Left lung (tissue), 10 donors: ENCODE measurements around the gene SPATA18. TPM values are rescaled to one million over a fixed set of nuclear protein-coding genes. Genes with fewer than 3 reads are reported as not detected.
A peak's percentile ranks its signal among the peaks of the same experiment; 100 is the strongest.

Experiments
- ATAC-seq: fragments of 200-7000 bp; cut with Tn5 transposase; one replicate; pipeline ENCODE4 v1.9.1; 2020; ENCODE audit warnings: moderate library complexity
- DNase-seq, 4 donors: peaks; one replicate each; pipeline ENCODE4 v3.0.0-alpha.2; 2013 to 2020
- H3K27ac ChIP-seq, 2 donors: fragments of 200-600 bp; sonication (generic) in 1 of 2; one replicate each; pipeline versions ENCODE4 v1.5.0 to v1.8.0; 2020 to 2021
- H3K27me3 ChIP-seq, 2 donors: fragments of 200-600 bp; sonication (generic) in 1 of 2; one replicate each; pipeline versions ENCODE4 v1.5.0 to v1.8.0; 2020 to 2021
- H3K36me3 ChIP-seq, 2 donors: fragments of 200-600 bp; sonication (generic) in 1 of 2; one replicate each; pipeline versions ENCODE4 v1.5.0 to v1.8.0; 2020 to 2021
- H3K4me1 ChIP-seq, 2 donors: fragments of 200-600 bp; one replicate each; pipeline ENCODE4 v1.8.0; 2021
- H3K4me3 ChIP-seq, 2 donors: fragments of 200-600 bp; sonication (generic) in 1 of 2; one replicate each; pipeline versions ENCODE4 v1.5.0 to v1.8.0; 2020 to 2021; ENCODE audit warnings: mild to moderate bottlenecking in 1 of 2
- H3K9me3 ChIP-seq, 2 donors: fragments of 200-600 bp; sonication (generic) in 1 of 2; one replicate each; pipeline versions ENCODE4 v1.5.0 to v1.8.0; 2020 to 2021
- intact Hi-C, 2 donors: fragments of 100-400 bp; cut with DNase I; formaldehyde crosslinking; loops; one replicate each; pipeline versions ENCODE4 v1.11.2 to v1.14.2; 2022
- polyA plus RNA-seq, 6 donors: library from polyadenylated mRNA; unstranded; fragments of 120-200 nt; gene quantifications; one replicate each; pipeline ENCODE4 v1.2.1, GENCODE V29; 2013; ENCODE audit not compliant: insufficient read length in 6 of 6
- total RNA-seq, 2 donors: library from RNA; stranded (reverse); fragmentation: NEBNext Ultra II Directional; extraction: Animal tissue kit (Norgen Biotek cat#: 25700); gene quantifications; one replicate each; pipeline ENCODE4 v1.2.1, GENCODE V29; 2021
- TF ChIP-seq, protein P1 (sequence below), 2 donors: fragments of 200-600 bp; sonication (generic) in 1 of 2; IDR thresholded peaks; one replicate each; pipeline versions ENCODE4 v1.5.0 to v1.8.0; 2021; ENCODE audit warnings: antibody characterized with exemption in 2 of 2
- donor health status: DM: no; HTN: yes; CAD: no.
- donor health status: DM: no; HTN: no; CAD: no.

Gene SPATA18
- total and polyA plus RNA-seq, 8 donors: 1.6 to 23.7 (median 9.3) TPM

DNA sequence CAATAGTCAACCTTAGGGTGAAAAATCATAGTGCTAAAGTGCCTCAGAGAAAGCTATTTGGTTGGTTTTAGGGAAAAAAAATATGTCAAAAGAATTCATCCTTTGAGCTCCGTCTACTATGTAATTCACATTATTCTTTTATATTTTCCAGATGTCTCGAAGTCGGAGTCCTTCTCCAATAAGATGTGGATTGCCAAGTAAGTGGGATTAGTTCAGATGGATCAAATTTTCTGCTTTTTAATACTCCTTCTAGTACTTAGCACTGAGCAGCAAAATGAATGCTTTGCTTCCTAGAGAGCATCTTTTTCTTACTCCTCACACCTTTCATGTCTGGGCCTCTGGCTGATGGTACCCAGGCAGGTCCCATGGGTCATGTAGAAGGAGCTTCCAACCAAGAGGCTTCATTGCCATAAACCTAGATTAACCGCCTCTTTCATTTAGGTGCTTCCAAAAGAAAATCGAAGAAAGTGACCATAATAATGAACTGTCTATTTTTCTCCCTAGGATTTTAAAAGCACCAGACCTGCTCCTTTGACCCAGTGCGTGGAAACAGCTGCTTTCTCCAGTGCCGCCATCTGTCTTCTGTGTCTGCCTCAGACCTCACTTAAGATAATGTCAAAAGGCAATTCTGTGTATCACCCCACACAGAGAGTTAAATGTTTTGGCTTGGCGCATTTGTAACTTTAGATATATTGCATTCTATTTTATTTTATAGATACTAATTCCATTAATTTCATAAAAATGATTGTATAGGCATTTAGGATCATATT is 43.5 kb downstream of the SPATA18 start:
- no peaks in the 10 kb centered on the region for H3K9me3 ChIP-seq

DNA sequence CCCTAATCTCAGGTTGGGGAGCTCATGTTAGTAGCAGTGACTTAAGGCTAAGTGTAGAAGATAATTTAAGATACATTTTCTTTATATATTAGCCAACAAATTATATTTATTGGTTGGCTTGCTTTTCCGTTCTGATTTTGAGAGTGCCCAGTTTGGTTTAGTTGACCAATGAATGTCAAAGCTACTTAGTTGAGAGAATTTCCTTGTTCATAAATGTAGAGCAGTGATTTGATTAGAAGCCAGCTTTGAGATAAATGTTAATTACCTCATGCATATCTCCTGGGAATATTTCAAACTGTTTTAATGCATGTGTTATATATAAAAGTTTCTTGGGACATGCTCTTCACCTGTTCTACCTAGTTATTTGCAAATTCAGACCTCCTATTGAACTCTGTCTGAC is 44.3 kb downstream of the SPATA18 start:
- no peak overlapping the region for H3K4me3 ChIP-seq
- DNase-seq (no peak), ATAC-seq (no peak)
- intact Hi-C loops: no loop called here
- H3K9me3 ChIP-seq: no peaks in the 10 kb centered on the region
- H3K4me1 ChIP-seq: no peaks in the 10 kb centered on the region
- no peak overlapping the region for H3K27ac ChIP-seq
- TF ChIP-seq, protein P1, sequence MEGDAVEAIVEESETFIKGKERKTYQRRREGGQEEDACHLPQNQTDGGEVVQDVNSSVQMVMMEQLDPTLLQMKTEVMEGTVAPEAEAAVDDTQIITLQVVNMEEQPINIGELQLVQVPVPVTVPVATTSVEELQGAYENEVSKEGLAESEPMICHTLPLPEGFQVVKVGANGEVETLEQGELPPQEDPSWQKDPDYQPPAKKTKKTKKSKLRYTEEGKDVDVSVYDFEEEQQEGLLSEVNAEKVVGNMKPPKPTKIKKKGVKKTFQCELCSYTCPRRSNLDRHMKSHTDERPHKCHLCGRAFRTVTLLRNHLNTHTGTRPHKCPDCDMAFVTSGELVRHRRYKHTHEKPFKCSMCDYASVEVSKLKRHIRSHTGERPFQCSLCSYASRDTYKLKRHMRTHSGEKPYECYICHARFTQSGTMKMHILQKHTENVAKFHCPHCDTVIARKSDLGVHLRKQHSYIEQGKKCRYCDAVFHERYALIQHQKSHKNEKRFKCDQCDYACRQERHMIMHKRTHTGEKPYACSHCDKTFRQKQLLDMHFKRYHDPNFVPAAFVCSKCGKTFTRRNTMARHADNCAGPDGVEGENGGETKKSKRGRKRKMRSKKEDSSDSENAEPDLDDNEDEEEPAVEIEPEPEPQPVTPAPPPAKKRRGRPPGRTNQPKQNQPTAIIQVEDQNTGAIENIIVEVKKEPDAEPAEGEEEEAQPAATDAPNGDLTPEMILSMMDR (IDR thresholded peaks at IDR 0.05): no peak
- no peaks in the 10 kb centered on the region for H3K36me3 ChIP-seq
- peaks cover 0 to 4% of the 10 kb centered on the region in 2 donors for H3K27me3 ChIP-seq

More for the DNA sequence above, 43.5 kb downstream of the SPATA18 start:
- intact Hi-C loops: no loop called here
- DNase-seq (no peak), ATAC-seq (no peak)
- no peaks in the 10 kb centered on the region for H3K4me1 ChIP-seq
- H3K27me3 ChIP-seq: peaks cover 0 to 4% of the 10 kb centered on the region in 2 donors
- no peaks in the 10 kb centered on the region for H3K36me3 ChIP-seq
- TF ChIP-seq, protein P1 (IDR thresholded peaks at IDR 0.05): no peak
- no peak overlapping the region for H3K4me3 ChIP-seq
- no peak overlapping the region for H3K27ac ChIP-seq

DNA sequence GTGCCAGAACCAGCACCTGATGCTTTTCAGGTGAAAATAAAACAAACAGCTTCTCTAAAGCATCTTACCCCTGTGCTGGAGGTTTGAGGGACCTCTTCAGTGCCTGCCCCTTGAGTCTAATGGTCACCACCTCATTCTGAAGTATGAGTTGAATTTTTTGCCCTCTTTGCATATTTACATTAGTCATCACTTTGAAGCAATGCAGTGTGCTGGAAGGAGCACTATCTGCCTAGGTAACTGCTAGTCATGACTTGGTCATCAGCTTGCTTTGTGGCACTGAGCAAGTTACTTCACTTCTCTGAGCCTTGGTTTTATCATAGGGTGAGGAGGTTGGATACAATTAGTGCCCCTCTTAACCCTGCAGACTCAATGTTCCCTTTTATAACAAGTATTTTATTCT is 44.9 kb downstream of the SPATA18 start:
- Histone ChIP-seq H3K36me3 (no peaks in the 10 kb centered on the region), H3K27me3 (peaks cover 0 to 4% of the 10 kb centered on the region in 2 donors), H3K4me1 (no peaks in the 10 kb centered on the region), H3K9me3 (no peaks in the 10 kb centered on the region), H3K4me3 (no peak overlapping the region), H3K27ac (no peak overlapping the region)
- intact Hi-C loops: no loop called here
- DNase-seq: no peak
- TF ChIP-seq, protein P1 (IDR thresholded peaks at IDR 0.05): no peak
- peak; percentile 86 for ATAC-seq

DNA sequence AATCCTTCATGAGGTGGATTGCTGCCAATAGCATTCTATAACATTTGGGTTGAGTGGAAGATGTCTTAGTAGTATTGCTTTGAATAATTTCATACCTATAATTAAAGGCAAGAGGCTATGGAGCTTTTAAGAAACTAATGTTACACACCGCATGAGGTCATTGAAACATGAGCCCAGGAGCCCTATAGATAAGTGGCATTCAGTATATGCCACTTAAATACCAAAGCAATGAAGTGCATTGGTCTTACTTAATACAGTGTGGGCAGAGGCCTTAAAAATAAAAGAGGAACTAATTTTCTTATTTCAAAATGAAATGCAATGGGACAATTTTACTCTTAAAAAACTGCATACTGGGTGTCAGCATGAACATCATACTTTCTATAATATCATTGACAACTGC is 47.5 kb downstream of the SPATA18 start:
- Histone ChIP-seq H3K27ac (no peak overlapping the region), H3K4me3 (no peak overlapping the region), H3K4me1 (no peaks in the 10 kb centered on the region), H3K27me3 (no peaks in the 10 kb centered on the region), H3K36me3 (no peaks in the 10 kb centered on the region), H3K9me3 (no peaks in the 10 kb centered on the region)
- intact Hi-C loops: no loop called here
- ATAC-seq (peak; percentile 71), DNase-seq (peak in 1 of 4 donors; percentile 45)
- TF ChIP-seq, protein P1 (IDR thresholded peaks at IDR 0.05): no peak

DNA sequence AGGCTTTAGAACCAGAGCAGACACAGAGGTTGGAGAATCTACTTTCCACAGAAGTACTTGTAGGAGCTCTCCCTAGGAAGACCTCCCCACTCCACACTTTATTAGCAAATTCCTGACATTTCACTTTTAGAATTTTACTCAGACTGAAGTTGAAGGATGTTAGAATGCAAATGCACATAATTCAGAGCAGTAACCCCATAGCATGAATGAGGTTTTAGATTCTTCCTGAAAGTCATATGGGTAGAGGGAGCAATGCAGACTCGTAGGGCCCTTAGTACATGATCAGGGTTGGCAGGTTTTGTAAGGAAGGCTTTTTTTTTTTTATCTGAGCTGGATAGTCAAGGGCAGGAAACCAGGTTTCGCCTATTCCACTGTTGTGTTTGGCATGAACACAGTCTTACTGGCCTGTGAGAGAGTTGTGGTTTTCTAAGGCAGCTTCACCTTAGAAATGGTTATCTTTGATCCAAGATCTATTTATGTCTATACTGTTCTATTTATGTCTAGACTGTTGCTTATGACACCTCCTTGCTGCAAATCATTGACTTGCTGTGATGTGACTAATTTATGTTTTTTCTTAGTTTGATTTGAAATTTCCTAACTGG is 48.9 kb downstream of the SPATA18 start:
- no peaks in the 10 kb centered on the region for H3K4me1 ChIP-seq
- TF ChIP-seq, protein P1 (IDR thresholded peaks at IDR 0.05): no peak
- intact Hi-C loops: no loop called here
- no peak overlapping the region for H3K4me3 ChIP-seq
- H3K27ac ChIP-seq: no peak overlapping the region
- no peak for DNase-seq
- ATAC-seq: no peak
- H3K36me3 ChIP-seq: no peaks in the 10 kb centered on the region
- H3K9me3 ChIP-seq: no peaks in the 10 kb centered on the region
- H3K27me3 ChIP-seq: no peaks in the 10 kb centered on the region
